ENCODE measurements around the gene NINL. TPM values are rescaled to one million over a fixed set of nuclear protein-coding genes. Genes with fewer than 3 reads are reported as not detected.

NINL gene
- total and polyA plus RNA-seq, 2 of the 4 experiments (the other 2 are of a cell fraction) = 3.0 to 10.4 TPM

DNA sequence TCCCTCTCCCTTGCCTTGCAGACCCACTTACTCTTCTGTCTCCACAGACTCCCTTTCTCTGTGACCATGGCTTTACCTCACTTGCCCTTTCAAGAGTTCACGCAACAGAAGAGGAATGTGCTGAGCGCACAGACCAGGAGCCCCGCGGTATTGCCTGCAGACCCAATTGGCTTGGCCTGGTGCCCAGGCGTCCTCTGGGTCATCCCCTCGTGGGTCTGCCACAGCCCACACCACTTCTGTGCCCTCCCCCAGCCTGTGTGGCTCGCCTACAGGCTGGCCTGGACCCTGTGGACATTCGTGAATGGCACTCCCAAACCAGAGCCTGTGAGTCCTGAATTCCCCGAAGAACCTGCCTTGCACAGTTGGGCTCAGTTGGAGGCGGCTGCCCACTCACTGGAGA is 15.3 kb upstream of the NINL start:
- Histone ChIP-seq H3K9me1 (ENCODE audit: insufficient read depth, low read length) (0 out of 2 replicates have a peak, but pooled peaks cover 3% of the 10 kb centered on the region), H3K14ac (replicated peaks; ENCODE audit: low read depth, low read length) (no peak overlapping the region), H2BK20ac (ENCODE audit: low read depth, low read length) (no peak overlapping the region), H2AFZ (replicated peaks; ENCODE audit: low read length, poor library complexity) (no peak overlapping the region), H4K20me1 (ENCODE audit: insufficient read depth, low read length) (no peaks in the 10 kb centered on the region), H2BK5ac (ENCODE audit: low read depth, low read length, poor library complexity, severe bottlenecking) (no peak overlapping the region), H3K9me3 (ENCODE audit: control insufficient read depth, insufficient read depth, low read length) (no peaks in the 10 kb centered on the region), H3K4ac (ENCODE audit: low read depth, low read length) (no peak overlapping the region), H4K91ac (ENCODE audit: insufficient read depth, low read depth, low read length) (no peak overlapping the region), H4K8ac (ENCODE audit: low read depth in 2 of 2, low read length in 2 of 2) (no peak overlapping the region), H3K4me1 (ENCODE audit: control insufficient read depth, insufficient read depth, low read length) (peaks cover 4% of the 10 kb centered on the region; the same call in 1 of the 2 replicates), H3K18ac (ENCODE audit: low read depth, low read length) (no peak overlapping the region), H3K36me3 (ENCODE audit: control insufficient read depth, insufficient read depth, low read length) (no peaks in the 10 kb centered on the region), H2AK5ac (ENCODE audit: low read depth, low read length) (0 out of 2 replicates have a peak overlapping the region, but pooled peaks have one; percentile 2), H3K56ac (ENCODE audit: extremely low read depth, insufficient read depth, low read length) (no peak overlapping the region), H2BK15ac (ENCODE audit: low read depth, low read length) (no peak overlapping the region), H3K27me3 (ENCODE audit: control insufficient read depth, insufficient read depth, low read length) (no peaks in the 10 kb centered on the region), H4K5ac (ENCODE audit: low read depth, low read length) (no peak overlapping the region), H3K4me2 (ENCODE audit: low read depth, low read length) (no peak overlapping the region), H3K79me1 (ENCODE audit: low read depth in 1 of 2, low read length in 2 of 2) (no peaks in the 10 kb centered on the region), H2BK120ac (ENCODE audit: low read depth, low read length) (no peak overlapping the region), H2AK9ac (replicated peaks; ENCODE audit: low read depth, low read length, poor library complexity) (peak overlapping the region; percentile 63), H3K27ac (ENCODE audit: insufficient read depth, low read length) (no peak overlapping the region), H3K4me3 (ENCODE audit: insufficient read depth, low read depth, low read length) (no peak overlapping the region), H3K23ac (ENCODE audit: low read depth, low read length) (no peak overlapping the region; the same call in 1 of the 2 replicates), H3K9ac (ENCODE audit: low read depth, low read length) (no peak overlapping the region)
- in situ Hi-C loops (cut with MboI; ENCODE audit: low sequenced_read_pairs) = no loop called here
- dilution Hi-C loops (cut with HindIII; ENCODE audit: low sequenced_read_pairs, unreplicated experiment) = no loop called here
- 44% methylated on average over 7 of the region's 10 CpGs; no CpG with 5 or more reads in 1 of the 2 experiments for WGBS, 2 experiments (ENCODE audit: extremely low coverage in 2 of 2, insufficient read length in 1 of 2)
- intact Hi-C loops (cut with micrococcal nuclease) = no loop called here
- ATAC-seq (ENCODE audit: low read depth) = peak; percentile 53
- TF ChIP-seq CHD1 (IDR thresholded peaks at IDR 0.05; ENCODE audit: low read depth, low read length) (no peak), SMC3 (IDR thresholded peaks at IDR 0.05; ENCODE audit: low read depth, low read length) (no peak), RCOR1 (IDR thresholded peaks at IDR 0.05; ENCODE audit: insufficient replicate concordance, low read length) (no peak), NFE2L2 (IDR thresholded peaks at IDR 0.05; ENCODE audit: low read depth, low read length) (no peak), RFX5 (IDR thresholded peaks at IDR 0.05; ENCODE audit: low read depth, low read length) (no peak)
- TF ChIP-seq, protein P1, sequence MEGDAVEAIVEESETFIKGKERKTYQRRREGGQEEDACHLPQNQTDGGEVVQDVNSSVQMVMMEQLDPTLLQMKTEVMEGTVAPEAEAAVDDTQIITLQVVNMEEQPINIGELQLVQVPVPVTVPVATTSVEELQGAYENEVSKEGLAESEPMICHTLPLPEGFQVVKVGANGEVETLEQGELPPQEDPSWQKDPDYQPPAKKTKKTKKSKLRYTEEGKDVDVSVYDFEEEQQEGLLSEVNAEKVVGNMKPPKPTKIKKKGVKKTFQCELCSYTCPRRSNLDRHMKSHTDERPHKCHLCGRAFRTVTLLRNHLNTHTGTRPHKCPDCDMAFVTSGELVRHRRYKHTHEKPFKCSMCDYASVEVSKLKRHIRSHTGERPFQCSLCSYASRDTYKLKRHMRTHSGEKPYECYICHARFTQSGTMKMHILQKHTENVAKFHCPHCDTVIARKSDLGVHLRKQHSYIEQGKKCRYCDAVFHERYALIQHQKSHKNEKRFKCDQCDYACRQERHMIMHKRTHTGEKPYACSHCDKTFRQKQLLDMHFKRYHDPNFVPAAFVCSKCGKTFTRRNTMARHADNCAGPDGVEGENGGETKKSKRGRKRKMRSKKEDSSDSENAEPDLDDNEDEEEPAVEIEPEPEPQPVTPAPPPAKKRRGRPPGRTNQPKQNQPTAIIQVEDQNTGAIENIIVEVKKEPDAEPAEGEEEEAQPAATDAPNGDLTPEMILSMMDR (conservative IDR thresholded peaks at IDR 0.05; ENCODE audit: low read depth, low read length) = no peak
- ChIA-PET POLR2A (ENCODE audit: unreplicated experiment) (no interaction called here), CTCF (no interaction called here)
- no peak for DNase-seq
- BruUV-seq (replicated peaks) = no TSS peak
